ENCODE data around the gene PCDH9.

PCDH9 gene

DNA sequence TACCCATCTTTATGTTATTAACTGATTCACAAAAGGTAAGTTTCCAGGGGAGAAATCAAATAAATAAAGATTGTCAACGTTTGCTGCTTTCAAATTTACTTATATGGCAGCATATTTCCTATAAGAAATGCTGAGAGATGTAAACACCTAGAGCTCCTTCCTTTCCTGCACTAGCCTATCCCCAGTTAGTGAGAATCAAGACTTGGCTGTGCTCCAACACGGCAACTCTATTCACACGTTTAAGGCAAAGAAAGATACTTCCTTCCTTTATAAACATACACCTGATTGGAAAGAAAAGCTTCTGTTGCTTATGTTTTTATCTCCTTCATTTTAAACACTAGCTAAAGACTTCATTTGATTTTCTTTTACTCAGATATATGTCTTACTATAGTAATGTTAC lies 107.0 kb downstream of the PCDH9 start:
- no peaks in the 10 kb centered on the region for H3K36me3 ChIP-seq (ENCODE audit: control insufficient read depth, insufficient read depth, low read length)
- H3K4me3 ChIP-seq (replicated peaks; ENCODE audit: low read depth, low read length) = no peak overlapping the region
- TF ChIP-seq, protein P1, sequence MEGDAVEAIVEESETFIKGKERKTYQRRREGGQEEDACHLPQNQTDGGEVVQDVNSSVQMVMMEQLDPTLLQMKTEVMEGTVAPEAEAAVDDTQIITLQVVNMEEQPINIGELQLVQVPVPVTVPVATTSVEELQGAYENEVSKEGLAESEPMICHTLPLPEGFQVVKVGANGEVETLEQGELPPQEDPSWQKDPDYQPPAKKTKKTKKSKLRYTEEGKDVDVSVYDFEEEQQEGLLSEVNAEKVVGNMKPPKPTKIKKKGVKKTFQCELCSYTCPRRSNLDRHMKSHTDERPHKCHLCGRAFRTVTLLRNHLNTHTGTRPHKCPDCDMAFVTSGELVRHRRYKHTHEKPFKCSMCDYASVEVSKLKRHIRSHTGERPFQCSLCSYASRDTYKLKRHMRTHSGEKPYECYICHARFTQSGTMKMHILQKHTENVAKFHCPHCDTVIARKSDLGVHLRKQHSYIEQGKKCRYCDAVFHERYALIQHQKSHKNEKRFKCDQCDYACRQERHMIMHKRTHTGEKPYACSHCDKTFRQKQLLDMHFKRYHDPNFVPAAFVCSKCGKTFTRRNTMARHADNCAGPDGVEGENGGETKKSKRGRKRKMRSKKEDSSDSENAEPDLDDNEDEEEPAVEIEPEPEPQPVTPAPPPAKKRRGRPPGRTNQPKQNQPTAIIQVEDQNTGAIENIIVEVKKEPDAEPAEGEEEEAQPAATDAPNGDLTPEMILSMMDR (IDR thresholded peaks at IDR 0.05; ENCODE audit: insufficient read depth, low read length, poor library complexity, severe bottlenecking) = no peak
- DNase-seq (ENCODE audit: extremely low read depth, insufficient read length) = no peak
- H3K27me3 ChIP-seq (replicated peaks; ENCODE audit: control insufficient read depth, insufficient read depth, low read length) = no peaks in the 10 kb centered on the region

DNA sequence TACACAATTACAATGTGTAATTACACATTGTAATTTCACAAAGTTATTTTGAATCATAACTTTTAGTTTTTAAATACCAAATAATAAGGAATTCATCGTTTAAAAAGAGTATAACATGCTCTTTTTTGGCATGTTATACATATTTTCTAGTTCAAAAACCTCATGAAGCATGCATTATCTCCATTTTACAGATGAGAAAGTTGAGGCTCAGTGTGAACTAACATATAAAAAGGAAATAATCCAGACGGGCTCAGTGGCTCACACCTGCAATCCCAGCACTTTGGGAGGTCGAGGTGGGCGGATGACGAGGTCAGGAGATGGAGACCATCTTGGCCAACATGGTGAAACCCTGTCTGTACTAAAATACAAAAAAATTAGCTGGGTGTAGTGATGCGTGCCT lies 107.9 kb downstream of the PCDH9 start:
- Histone ChIP-seq H3K36me3 (ENCODE audit: control insufficient read depth, insufficient read depth, low read length) (no peaks in the 10 kb centered on the region), H3K4me3 (replicated peaks; ENCODE audit: low read depth, low read length) (no peak overlapping the region), H3K27me3 (replicated peaks; ENCODE audit: control insufficient read depth, insufficient read depth, low read length) (no peaks in the 10 kb centered on the region)
- TF ChIP-seq, protein P1 (IDR thresholded peaks at IDR 0.05; ENCODE audit: insufficient read depth, low read length, poor library complexity, severe bottlenecking) = no peak
- no peak for DNase-seq (ENCODE audit: extremely low read depth, insufficient read length)

DNA sequence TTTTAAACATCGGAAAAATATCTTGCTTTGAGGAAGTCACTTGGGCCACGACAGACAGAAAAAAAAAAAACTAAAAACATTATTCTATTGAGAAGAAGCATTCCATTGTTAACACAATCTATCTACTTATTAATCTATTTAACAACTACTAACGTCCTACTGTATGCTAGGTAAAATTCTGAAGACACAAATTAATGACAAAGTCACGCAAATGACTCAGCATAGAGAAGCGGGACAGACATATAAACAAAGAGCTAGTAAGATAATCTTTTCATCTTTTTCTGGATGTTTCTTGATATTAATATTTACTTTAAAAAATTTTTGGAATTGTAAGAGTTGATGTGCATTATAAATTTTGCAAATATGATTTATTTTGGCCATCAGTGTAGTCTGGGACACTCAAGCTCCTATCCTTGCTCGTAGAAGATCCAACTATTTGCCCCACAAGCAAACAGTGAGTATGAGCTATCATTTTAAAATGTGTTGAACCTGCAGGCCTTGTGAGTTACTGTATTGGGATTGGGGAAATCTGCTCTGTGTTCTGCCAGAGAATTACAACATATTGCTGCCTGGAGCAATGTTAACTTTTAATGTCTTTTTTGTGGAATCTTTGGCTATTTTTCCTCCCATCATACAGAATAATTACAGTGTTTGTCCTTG lies 109.1 kb downstream of the PCDH9 start:
- no peak for DNase-seq (ENCODE audit: extremely low read depth, insufficient read length)
- Histone ChIP-seq H3K27me3 (replicated peaks; ENCODE audit: control insufficient read depth, insufficient read depth, low read length) (no peaks in the 10 kb centered on the region), H3K36me3 (ENCODE audit: control insufficient read depth, insufficient read depth, low read length) (no peaks in the 10 kb centered on the region), H3K4me3 (replicated peaks; ENCODE audit: low read depth, low read length) (no peak overlapping the region)
- TF ChIP-seq, protein P1 (IDR thresholded peaks at IDR 0.05; ENCODE audit: insufficient read depth, low read length, poor library complexity, severe bottlenecking) = no peak

GRCh38 chr13:67119481-67119894 lies 110.6 kb downstream of the PCDH9 start:
- Histone ChIP-seq H3K4me3 (replicated peaks; ENCODE audit: low read depth, low read length) (no peak overlapping the region), H3K36me3 (ENCODE audit: control insufficient read depth, insufficient read depth, low read length) (no peaks in the 10 kb centered on the region), H3K27me3 (replicated peaks; ENCODE audit: control insufficient read depth, insufficient read depth, low read length) (no peaks in the 10 kb centered on the region)
- no peak for DNase-seq (ENCODE audit: extremely low read depth, insufficient read length)
- TF ChIP-seq, protein P1 (IDR thresholded peaks at IDR 0.05; ENCODE audit: insufficient read depth, low read length, poor library complexity, severe bottlenecking) = no peak

DNA sequence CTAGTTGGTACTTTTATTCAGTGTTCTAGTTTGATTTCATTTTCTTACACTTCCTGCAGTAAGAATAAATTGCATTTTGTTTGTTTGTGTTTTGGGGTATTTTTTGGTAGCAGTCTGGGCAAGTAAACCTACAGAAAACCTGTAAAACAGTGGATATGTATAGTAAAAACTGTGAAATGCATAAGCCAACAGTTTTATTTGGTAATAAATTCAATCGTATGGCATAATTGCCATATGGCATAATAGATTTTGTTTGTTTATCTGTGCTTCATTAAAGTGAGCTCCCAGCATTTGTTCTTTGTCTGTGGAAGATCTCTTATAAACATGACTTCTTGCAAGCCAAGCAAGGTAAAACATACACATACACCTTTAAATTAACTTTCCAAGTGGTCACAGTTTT lies 111.9 kb downstream of the PCDH9 start:
- no peaks in the 10 kb centered on the region for H3K36me3 ChIP-seq (ENCODE audit: control insufficient read depth, insufficient read depth, low read length)
- TF ChIP-seq, protein P1 (IDR thresholded peaks at IDR 0.05; ENCODE audit: insufficient read depth, low read length, poor library complexity, severe bottlenecking) = no peak
- no peak for DNase-seq (ENCODE audit: extremely low read depth, insufficient read length)
- H3K4me3 ChIP-seq (replicated peaks; ENCODE audit: low read depth, low read length) = no peak overlapping the region
- H3K27me3 ChIP-seq (replicated peaks; ENCODE audit: control insufficient read depth, insufficient read depth, low read length) = no peaks in the 10 kb centered on the region
